Measurements from ENCODE around the gene KIRREL1. TPM values are rescaled to one million over a fixed set of nuclear protein-coding genes. Genes with fewer than 3 reads are reported as not detected.
A peak's percentile ranks its signal among the peaks of the same experiment; 100 is the strongest.

KIRREL1 gene
- total RNA-seq, 1 donor from 2014 or later = 40.8 TPM

DNA sequence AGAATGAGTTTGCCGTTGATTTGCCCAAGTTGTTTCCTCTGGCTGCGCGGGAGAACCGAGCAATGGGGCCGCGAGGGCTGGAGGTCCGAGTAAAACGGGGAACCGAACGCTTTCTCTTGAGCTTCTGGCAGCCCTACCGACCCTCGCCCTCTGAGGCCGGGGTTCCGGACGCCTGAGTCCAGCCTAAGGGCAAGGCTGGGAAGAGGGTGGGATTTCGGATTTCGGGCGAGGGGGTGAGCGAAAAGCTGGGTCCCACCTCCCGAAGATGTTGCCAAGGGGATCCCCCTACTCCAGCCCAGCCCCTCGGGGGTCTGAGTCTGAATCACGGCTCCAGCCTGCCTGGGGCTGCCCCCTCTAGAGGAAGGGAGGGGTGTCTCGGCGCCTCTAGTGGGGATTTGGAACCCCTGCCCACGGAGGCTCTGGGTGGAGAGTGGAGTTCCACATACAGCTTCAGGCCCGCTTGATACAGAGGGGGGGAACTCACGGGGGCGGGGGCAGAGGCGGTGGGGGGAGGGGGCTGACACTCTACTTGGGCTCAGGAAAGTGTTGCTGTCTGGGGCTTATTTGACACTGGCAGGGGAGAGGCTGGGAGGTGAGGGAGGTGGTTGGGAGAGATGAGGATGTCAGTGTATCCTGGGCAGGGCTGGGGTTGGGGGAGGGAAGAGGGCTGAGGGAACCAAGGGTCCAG, 617 bp downstream of the KIRREL1 start:
- DNase-seq = no peak
- H3K4me3 ChIP-seq = peak overlapping the region; percentile 81
- H3K4me1 ChIP-seq = peaks cover 18% of the 10 kb centered on the region
- intact Hi-C loops (cut with DNase I) = loop anchor here (5.0 kb wide), 2 partner anchors 43 to 98 kb away; no protein-coding TSS in a partner anchor
- no peaks in the 10 kb centered on the region for H3K36me3 ChIP-seq
- TF ChIP-seq, protein P1, sequence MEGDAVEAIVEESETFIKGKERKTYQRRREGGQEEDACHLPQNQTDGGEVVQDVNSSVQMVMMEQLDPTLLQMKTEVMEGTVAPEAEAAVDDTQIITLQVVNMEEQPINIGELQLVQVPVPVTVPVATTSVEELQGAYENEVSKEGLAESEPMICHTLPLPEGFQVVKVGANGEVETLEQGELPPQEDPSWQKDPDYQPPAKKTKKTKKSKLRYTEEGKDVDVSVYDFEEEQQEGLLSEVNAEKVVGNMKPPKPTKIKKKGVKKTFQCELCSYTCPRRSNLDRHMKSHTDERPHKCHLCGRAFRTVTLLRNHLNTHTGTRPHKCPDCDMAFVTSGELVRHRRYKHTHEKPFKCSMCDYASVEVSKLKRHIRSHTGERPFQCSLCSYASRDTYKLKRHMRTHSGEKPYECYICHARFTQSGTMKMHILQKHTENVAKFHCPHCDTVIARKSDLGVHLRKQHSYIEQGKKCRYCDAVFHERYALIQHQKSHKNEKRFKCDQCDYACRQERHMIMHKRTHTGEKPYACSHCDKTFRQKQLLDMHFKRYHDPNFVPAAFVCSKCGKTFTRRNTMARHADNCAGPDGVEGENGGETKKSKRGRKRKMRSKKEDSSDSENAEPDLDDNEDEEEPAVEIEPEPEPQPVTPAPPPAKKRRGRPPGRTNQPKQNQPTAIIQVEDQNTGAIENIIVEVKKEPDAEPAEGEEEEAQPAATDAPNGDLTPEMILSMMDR (IDR thresholded peaks at IDR 0.05) = no peak
- peak; percentile 8 for ATAC-seq
- peak overlapping the region; percentile 87 for H3K27ac ChIP-seq
- peaks cover 11% of the 10 kb centered on the region for H3K27me3 ChIP-seq
- H3K9me3 ChIP-seq = no peaks in the 10 kb centered on the region

DNA sequence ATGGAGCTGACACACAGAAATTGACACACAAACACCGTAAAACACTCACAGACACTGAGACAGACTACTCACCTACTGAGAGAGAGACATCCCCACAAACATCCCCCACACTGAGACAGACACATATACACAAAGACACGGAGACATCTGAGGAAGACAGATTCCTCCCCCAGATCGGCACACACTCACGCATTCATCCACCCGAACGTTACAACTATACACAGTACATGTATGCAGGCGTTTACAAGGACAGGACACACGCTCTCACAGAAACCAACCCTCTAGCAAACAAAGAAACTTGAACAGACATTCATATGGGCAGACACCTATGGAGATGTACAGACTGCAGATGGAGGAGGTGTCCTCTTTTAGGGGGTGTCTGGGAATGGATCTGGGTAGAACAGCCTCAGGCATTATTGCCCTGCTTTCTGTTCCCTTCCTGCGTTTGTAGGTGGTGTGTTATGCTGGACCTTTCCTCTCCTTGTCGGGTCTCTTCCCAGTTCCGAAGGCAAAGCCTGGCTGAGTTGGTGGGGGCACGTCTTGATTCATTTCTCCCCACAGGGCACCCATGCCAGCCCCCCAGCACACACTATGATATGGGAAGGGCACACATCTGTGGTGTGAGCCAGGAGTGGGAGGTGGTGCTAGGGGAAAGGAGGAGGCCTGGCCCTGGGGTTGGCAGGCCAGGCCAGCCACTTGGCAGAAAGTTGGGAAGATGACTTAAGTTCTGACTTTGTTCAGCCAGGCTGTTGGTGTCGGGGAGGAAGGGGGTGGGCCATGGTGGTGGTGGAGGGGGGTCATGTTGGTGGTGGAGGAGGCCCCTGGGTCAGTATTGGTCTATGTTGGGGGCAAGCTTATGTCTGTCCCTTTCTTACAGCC, 1.5 kb downstream of the KIRREL1 start:
- intact Hi-C loops (cut with DNase I) = loop anchor here (5.0 kb wide), 2 partner anchors 42 to 97 kb away; no protein-coding TSS in a partner anchor
- Histone ChIP-seq H3K36me3 (no peaks in the 10 kb centered on the region), H3K4me1 (peaks cover 18% of the 10 kb centered on the region), H3K9me3 (no peaks in the 10 kb centered on the region), H3K4me3 (peak overlapping the region; percentile 81), H3K27me3 (peaks cover 6% of the 10 kb centered on the region), H3K27ac (peak overlapping the region; percentile 26)
- ATAC-seq = peak; percentile 5
- DNase-seq = no peak
- TF ChIP-seq, protein P1 (IDR thresholded peaks at IDR 0.05) = no peak

DNA sequence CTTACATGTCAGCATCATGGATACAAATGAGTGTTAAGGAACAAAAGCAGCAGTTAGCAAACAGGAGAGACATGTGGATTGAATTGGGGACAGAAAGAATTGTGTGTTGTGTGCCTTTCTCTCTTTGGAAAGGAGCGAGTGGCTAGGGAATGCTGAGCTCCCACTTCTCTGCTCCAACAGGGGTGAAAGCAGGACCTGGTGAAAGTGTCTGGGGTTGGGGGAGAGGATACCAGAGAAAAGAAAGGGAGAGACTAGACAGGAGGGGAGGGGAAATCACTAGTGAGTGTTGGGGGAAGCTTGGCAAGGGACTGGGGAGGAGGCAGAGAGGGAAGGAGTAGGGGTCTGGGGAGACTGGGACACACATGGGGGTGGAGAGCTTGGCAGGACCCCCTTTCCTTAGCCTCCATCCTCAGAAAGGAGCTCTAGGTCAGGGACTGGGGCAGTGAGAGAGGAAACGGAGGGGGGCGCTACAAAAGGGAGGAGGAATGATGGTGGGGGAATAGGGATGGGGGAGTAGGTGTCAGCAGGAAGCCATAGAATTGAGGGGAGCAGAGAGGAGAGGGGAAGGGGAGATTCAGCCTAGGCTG, 2.2 kb downstream of the KIRREL1 start:
- H3K36me3 ChIP-seq = no peaks in the 10 kb centered on the region
- no peaks in the 10 kb centered on the region for H3K9me3 ChIP-seq
- ATAC-seq (no peak), DNase-seq (no peak)
- peak overlapping the region; percentile 24 for H3K27ac ChIP-seq
- intact Hi-C loops (cut with DNase I) = no loop called here
- no peaks in the 10 kb centered on the region for H3K27me3 ChIP-seq
- peaks cover 18% of the 10 kb centered on the region for H3K4me1 ChIP-seq
- TF ChIP-seq, protein P1 (IDR thresholded peaks at IDR 0.05) = no peak
- H3K4me3 ChIP-seq = peak overlapping the region; percentile 16

DNA sequence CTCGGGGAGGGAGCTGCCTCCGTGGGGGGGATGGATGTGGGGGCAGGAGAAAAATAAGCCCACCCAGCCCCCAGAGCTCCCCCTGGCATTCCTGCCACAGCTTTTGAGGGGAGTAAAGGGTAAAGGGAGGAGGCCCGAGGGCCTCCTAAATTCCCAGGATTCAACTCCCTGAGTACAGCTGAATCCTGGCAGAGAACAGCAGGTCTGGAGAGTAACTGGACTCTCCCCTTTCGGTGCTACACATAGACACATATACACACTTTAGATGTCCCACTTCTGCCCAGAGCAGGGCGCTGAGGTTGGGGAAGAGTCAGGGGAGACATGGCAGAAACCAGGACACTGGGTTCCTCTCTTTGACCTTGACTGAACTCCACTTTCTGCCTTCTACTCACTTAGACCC, 3.0 kb downstream of the KIRREL1 start:
- H3K27me3 ChIP-seq = no peaks in the 10 kb centered on the region
- intact Hi-C loops (cut with DNase I) = no loop called here
- no peaks in the 10 kb centered on the region for H3K9me3 ChIP-seq
- peak overlapping the region; percentile 24 for H3K27ac ChIP-seq
- TF ChIP-seq, protein P1 (IDR thresholded peaks at IDR 0.05) = no peak
- H3K4me1 ChIP-seq = peaks cover 26% of the 10 kb centered on the region
- no peak for ATAC-seq
- H3K4me3 ChIP-seq = peak overlapping the region; percentile 16
- no peak for DNase-seq
- no peaks in the 10 kb centered on the region for H3K36me3 ChIP-seq

DNA sequence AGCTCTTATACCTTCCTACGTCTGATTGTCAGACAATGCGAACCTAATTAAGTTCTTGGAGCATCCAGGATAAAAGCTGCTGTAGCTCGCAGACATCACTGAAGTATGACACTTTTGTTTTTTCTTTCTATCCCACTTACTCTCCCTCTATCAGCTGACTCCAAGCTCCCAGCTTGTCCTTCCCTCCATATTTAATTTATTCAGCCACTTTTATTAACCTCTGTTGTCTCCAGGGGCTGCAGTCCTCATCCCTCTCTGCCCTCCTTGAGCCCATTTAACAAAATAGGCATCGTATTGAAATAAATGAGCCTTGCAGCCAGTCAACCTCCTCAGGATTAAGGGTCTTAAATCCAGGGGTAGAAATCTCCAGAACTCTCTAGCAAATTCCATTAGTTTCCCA, 7.1 kb downstream of the KIRREL1 start:
- Histone ChIP-seq H3K4me1 (peaks cover 51% of the 10 kb centered on the region), H3K4me3 (no peak overlapping the region), H3K27ac (no peak overlapping the region), H3K27me3 (no peaks in the 10 kb centered on the region), H3K36me3 (no peaks in the 10 kb centered on the region), H3K9me3 (no peaks in the 10 kb centered on the region)
- intact Hi-C loops (cut with DNase I) = no loop called here
- ATAC-seq (no peak), DNase-seq (no peak)
- TF ChIP-seq, protein P1 (IDR thresholded peaks at IDR 0.05) = no peak

Measured in upper lobe of right lung (tissue), 1 donor.